ENCODE measurements around the gene BDKRB2.

DNA sequence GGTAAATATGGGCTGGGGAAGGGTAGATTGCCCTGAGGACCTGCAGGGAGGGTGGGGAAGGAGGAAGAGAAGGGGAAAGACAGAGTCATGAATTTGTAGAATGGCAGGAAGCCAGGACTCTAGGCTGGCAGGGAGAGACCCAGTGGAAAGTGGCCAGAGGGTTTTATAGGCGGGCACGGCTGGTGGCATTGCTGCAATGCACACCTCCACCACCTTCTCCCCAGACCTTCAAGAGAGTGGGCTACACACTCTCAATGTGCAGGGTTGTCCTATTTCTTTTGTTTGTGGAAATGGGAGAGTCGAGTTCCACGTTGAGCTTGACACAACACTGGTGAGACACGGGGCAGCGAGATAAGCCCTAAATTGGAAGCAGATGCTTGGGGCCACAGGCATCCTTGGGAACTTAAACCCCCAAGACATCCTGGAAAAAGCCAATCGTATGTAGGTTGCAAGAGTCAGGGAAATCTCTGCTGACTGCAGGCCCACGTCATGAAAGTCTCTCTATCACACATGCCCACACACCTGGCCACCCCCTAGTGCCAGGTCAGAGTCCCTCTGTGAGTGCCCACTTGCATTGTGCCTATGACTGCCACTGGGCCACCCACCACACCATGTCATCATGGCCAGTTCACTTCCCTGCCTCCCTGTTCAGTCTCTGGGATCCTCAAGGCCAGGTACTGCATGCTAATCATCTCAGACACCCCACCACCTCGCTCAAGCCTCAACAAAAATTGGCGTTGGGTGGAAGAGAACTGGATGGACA lies 38.0 kb upstream of the BDKRB2 start:
- TF ChIP-seq CTCF (IDR thresholded peaks at IDR 0.05) (no peak), POLR2AphosphoS5 (IDR thresholded peaks at IDR 0.05; ENCODE audit: insufficient read depth in 1 of 2, low read depth in 1 of 2) (no peak), POLR2A (IDR thresholded peaks at IDR 0.05) (no peak)

Data from vagina (tissue), 2 donors.